MM.1S (cell line): ENCODE measurements around the gene EEF1E1.

Source experiments
- DNase-seq: peaks from one replicate; pipeline ENCODE4 v3.0.0-alpha.2; 2015
- H2AFZ ChIP-seq: fragments of 300-600 bp; sonication (generic); 2 replicates; pipeline ENCODE4 v1.6.0; 2016; ENCODE audit warnings: antibody characterized with exemption, low read length
- H3F3A ChIP-seq: fragments of 300-600 bp; sonication (generic); 2 replicates; pipeline ENCODE4 v1.6.1; 2016; ENCODE audit warnings: mild to moderate bottlenecking, antibody characterized with exemption, low read length, moderate library complexity, mixed read lengths; ENCODE audit not compliant: insufficient read depth
- H3K27ac ChIP-seq: fragments of 300-600 bp; sonication (generic); 2 replicates; pipeline ENCODE4 v1.5.1; 2016; ENCODE audit warnings: mild to moderate bottlenecking, low read length
- H3K27me3 ChIP-seq: fragments of 300-600 bp; sonication (generic); replicated peaks from 2 replicates; pipeline ENCODE4 v1.6.0; 2016; ENCODE audit warnings: low read length; ENCODE audit not compliant: insufficient read depth
- H3K36me3 ChIP-seq: fragments of 300-600 bp; sonication (generic); replicated peaks from 2 replicates; pipeline ENCODE4 v1.6.1; 2016; ENCODE audit warnings: mild to moderate bottlenecking, low read length, mixed read lengths; ENCODE audit not compliant: insufficient read depth
- H3K4me1 ChIP-seq: fragments of 300-600 bp; sonication (generic); 2 replicates; pipeline ENCODE4 v1.6.1; 2016; ENCODE audit warnings: low read length, mixed read lengths
- H3K4me2 ChIP-seq: fragments of 300-600 bp; sonication (generic); 2 replicates; pipeline ENCODE4 v1.6.0; 2016; ENCODE audit warnings: low read depth, low read length
- H3K4me3 ChIP-seq: fragments of 300-600 bp; sonication (generic); 2 replicates; pipeline ENCODE4 v1.5.1; 2016; ENCODE audit warnings: low read length, mixed read lengths
- H3K79me2 ChIP-seq: fragments of 300-600 bp; sonication (generic); 2 replicates; pipeline ENCODE4 v1.6.1; 2016; ENCODE audit warnings: mixed run types, low read length, mixed read lengths
- H3K9ac ChIP-seq: fragments of 300-600 bp; sonication (generic); 2 replicates; pipeline ENCODE4 v1.6.1; 2016; ENCODE audit warnings: low read length, mixed read lengths
- H3K9me2 ChIP-seq: fragments of 300-600 bp; sonication (generic); replicated peaks from 2 replicates; pipeline ENCODE4 v1.6.1; 2016; ENCODE audit warnings: mild to moderate bottlenecking, low read length, mixed read lengths; ENCODE audit not compliant: insufficient read depth
- H3K9me3 ChIP-seq: fragments of 300-600 bp; sonication (generic); replicated peaks from 2 replicates; pipeline ENCODE4 v1.6.1; 2016; ENCODE audit warnings: mild to moderate bottlenecking, low read length, mixed read lengths; ENCODE audit not compliant: insufficient read depth
- H4K20me1 ChIP-seq: fragments of 300-600 bp; sonication (generic); 2 replicates; pipeline ENCODE4 v1.6.1; 2016; ENCODE audit warnings: mild to moderate bottlenecking, low read length, moderate library complexity, mixed read lengths; ENCODE audit not compliant: insufficient read depth
- CTCF ChIP-seq: fragments of 300-600 bp; sonication (generic); IDR thresholded peaks from 2 replicates; pipeline ENCODE4 v1.5.1; 2016; ENCODE audit warnings: antibody characterized with exemption, low read length, mixed read lengths
- EZH2 ChIP-seq: fragments of 300-600 bp; sonication (generic); optimal IDR thresholded peaks from 2 replicates; pipeline ENCODE3; 2017; ENCODE audit warnings: low read depth, mild to moderate bottlenecking, antibody characterized with exemption, low read length, mixed read lengths
- EZH2phosphoT487 ChIP-seq: fragments of 300-600 bp; sonication (generic); IDR thresholded peaks from 2 replicates; pipeline ENCODE4 v1.6.1; 2018; ENCODE audit warnings: antibody characterized with exemption, low read length

EEF1E1 gene

GRCh38 chr6:8080362-8081151 lies 21.8 kb downstream of the EEF1E1 start:
- H3K27ac ChIP-seq = no peak overlapping the region
- DNase-seq = no peak

GRCh38 chr6:8079126-8079525 lies 23.2 kb downstream of the EEF1E1 start:
- Histone ChIP-seq H4K20me1 (no peaks in the 10 kb centered on the region), H3K4me2 (no peak overlapping the region), H3K4me3 (no peak overlapping the region), H3K27me3 (no peaks in the 10 kb centered on the region), H2AFZ (no peak overlapping the region), H3K27ac (no peak overlapping the region), H3K9me3 (no peaks in the 10 kb centered on the region), H3K9me2 (no peaks in the 10 kb centered on the region), H3K4me1 (no peaks in the 10 kb centered on the region), H3F3A (no peaks in the 10 kb centered on the region), H3K36me3 (peaks cover 4% of the 10 kb centered on the region; the same call in 1 of the 2 replicates), H3K79me2 (peaks cover 4% of the 10 kb centered on the region), H3K9ac (no peak overlapping the region)
- no peak for DNase-seq
- no peak for TF ChIP-seq CTCF
- TF ChIP-seq EZH2phosphoT487 = no peak
- TF ChIP-seq EZH2 = no peak

More at GRCh38 chr6:8080362-8081151, 21.8 kb downstream of the EEF1E1 start:
- Histone ChIP-seq H3K27me3 (no peaks in the 10 kb centered on the region), H3K79me2 (peaks cover 13% of the 10 kb centered on the region), H3K4me3 (no peak overlapping the region), H3K4me1 (no peaks in the 10 kb centered on the region), H4K20me1 (no peaks in the 10 kb centered on the region), H2AFZ (no peak overlapping the region), H3K9ac (no peak overlapping the region), H3F3A (no peaks in the 10 kb centered on the region), H3K36me3 (peaks cover 4% of the 10 kb centered on the region; the same call in 1 of the 2 replicates), H3K4me2 (no peak overlapping the region), H3K9me3 (no peaks in the 10 kb centered on the region), H3K9me2 (no peaks in the 10 kb centered on the region)
- no peak for TF ChIP-seq EZH2phosphoT487

- Histone ChIP-seq H3K4me1 (no peaks in the 10 kb centered on the region), H3F3A (no peaks in the 10 kb centered on the region), H3K9me2 (no peaks in the 10 kb centered on the region), H3K36me3 (peaks cover 4% of the 10 kb centered on the region; the same call in 1 of the 2 replicates), H3K4me2 (no peak overlapping the region), H3K27me3 (no peaks in the 10 kb centered on the region), H3K9me3 (no peaks in the 10 kb centered on the region), H3K27ac (no peak overlapping the region), H4K20me1 (no peaks in the 10 kb centered on the region), H3K4me3 (no peak overlapping the region), H3K79me2 (no peaks in the 10 kb centered on the region; the same call in none of the 2 replicates), H2AFZ (no peak overlapping the region), H3K9ac (no peak overlapping the region)
- TF ChIP-seq CTCF (no peak), EZH2phosphoT487 (no peak), EZH2 (no peak)
- no peak for DNase-seq
These were observed 24.4 kb downstream of the EEF1E1 start for GRCh38 chr6:8077991-8078390.

- no peak overlapping the region for H3K4me2 ChIP-seq
- no peak overlapping the region for H2AFZ ChIP-seq
- H3K79me2 ChIP-seq = no peaks in the 10 kb centered on the region; the same call in 1 of the 2 replicates
- no peaks in the 10 kb centered on the region for H3F3A ChIP-seq
- H3K4me1 ChIP-seq = no peaks in the 10 kb centered on the region
- no peak overlapping the region for H3K9ac ChIP-seq
- no peak for DNase-seq
- no peaks in the 10 kb centered on the region for H3K9me3 ChIP-seq
- H3K27ac ChIP-seq = no peak overlapping the region
- no peaks in the 10 kb centered on the region for H3K27me3 ChIP-seq
- no peaks in the 10 kb centered on the region for H4K20me1 ChIP-seq
- no peak overlapping the region for H3K4me3 ChIP-seq
- no peaks in the 10 kb centered on the region; the same call in 1 of the 2 replicates for H3K36me3 ChIP-seq
- no peak for TF ChIP-seq CTCF
- no peaks in the 10 kb centered on the region for H3K9me2 ChIP-seq
These were observed 26.6 kb downstream of the EEF1E1 start for GRCh38 chr6:8075704-8076103.
